H1 (cell line): Measurements from ENCODE around the gene POU2F1. TPM values are rescaled to one million over a fixed set of nuclear protein-coding genes. Genes with fewer than 3 reads are reported as not detected.

Experiments used
- CTCF ChIA-PET: fragments of 300-600 bp; sonication (Branson Sonifier 250); formaldehyde crosslinking; loops from one replicate; lab custom pipeline; 2021; ENCODE audit not compliant: partially characterized antibody; lab: Charles Lee
- POLR2A ChIA-PET: fragments of 300-600 bp; sonication (Branson Sonifier 250); formaldehyde crosslinking; loops from one replicate; lab custom pipeline; 2021; ENCODE audit warnings: inconsistent platforms; ENCODE audit not compliant: partially characterized antibody; lab: Charles Lee
- DNase-seq, 2 experiments: peaks; one replicate each; pipeline versions ENCODE4 v3.0.0 to v3.0.0-alpha.2; 2010 to 2022; ENCODE audit warnings: low spot score in 2 of 2, low read depth in 1 of 2, mixed read lengths in 1 of 2
- FAIRE-seq: peaks from 2 replicates; lab custom pipeline; 2011; peaks lifted over from hg19 to GRCh38; lab: Jason Lieb, UNC
- H2AFZ ChIP-seq: 2 replicates; pipeline ENCODE4 v1.8.1; 2012; ENCODE audit warnings: low read length, inconsistent platforms
- H2AK5ac ChIP-seq: 2 replicates; pipeline ENCODE4 v1.6.1; 2013; ENCODE audit warnings: low read depth, low read length
- H2BK120ac ChIP-seq: replicated peaks from 2 replicates; pipeline ENCODE3; 2013; ENCODE audit warnings: low read depth, low read length, inconsistent platforms
- H2BK12ac ChIP-seq: 2 replicates; pipeline ENCODE4 v1.6.1; 2013; ENCODE audit warnings: low read depth, low read length
- H2BK15ac ChIP-seq: 2 replicates; pipeline ENCODE4 v1.6.1; 2013; ENCODE audit warnings: low read length
- H2BK20ac ChIP-seq: 2 replicates; pipeline ENCODE4 v1.6.1; 2013; ENCODE audit warnings: low read length
- H2BK5ac ChIP-seq: 2 replicates; pipeline ENCODE4 v1.6.1; 2013; ENCODE audit warnings: low read depth, low read length
- H3K14ac ChIP-seq: 2 replicates; pipeline ENCODE4 v1.6.1; 2013; ENCODE audit warnings: inconsistent platforms; ENCODE audit not compliant: insufficient read length
- H3K18ac ChIP-seq: 2 replicates; pipeline ENCODE4 v1.6.1; 2013; ENCODE audit warnings: low read length; ENCODE audit errors: extremely low read depth
- H3K23ac ChIP-seq: 2 replicates; pipeline ENCODE4 v1.6.1; 2013; ENCODE audit warnings: inconsistent platforms; ENCODE audit not compliant: insufficient read length
- H3K23me2 ChIP-seq: 2 replicates; pipeline ENCODE4 v1.6.1; 2013; ENCODE audit warnings: low read depth, low read length
- H3K27ac ChIP-seq: 2 replicates; pipeline ENCODE4 v1.6.1; 2011; ENCODE audit warnings: low read depth, low read length, inconsistent platforms
- H3K27me3 ChIP-seq, 4 experiments: replicated peaks in 1 of 4; 1 replicate in 1 of 4; 2 replicates in 3 of 4; pipeline versions ENCODE4 v1.6.1 to v1.8.1; 2011 to 2013; ENCODE audit warnings: low read length in 3 of 4, mild to moderate bottlenecking in 3 of 4, inconsistent platforms in 2 of 4, mixed read lengths in 2 of 4, moderate library complexity in 1 of 4; ENCODE audit not compliant: control insufficient read depth in 3 of 4, insufficient read depth in 3 of 4; ENCODE audit errors: extremely low read depth in 1 of 4
- H3K36me3 ChIP-seq, 4 experiments: 2 replicates each; pipeline versions ENCODE4 v1.6.1 to v1.8.1; 2011 to 2013; ENCODE audit warnings: mild to moderate bottlenecking in 4 of 4, low read length in 3 of 4, moderate library complexity in 2 of 4, control low read depth in 1 of 4, inconsistent platforms in 1 of 4; ENCODE audit not compliant: insufficient read depth in 4 of 4, control insufficient read depth in 2 of 4
- H3K4ac ChIP-seq: replicated peaks from 2 replicates; pipeline ENCODE3; 2013; ENCODE audit warnings: low read length, low read depth, mixed read lengths, inconsistent platforms; ENCODE audit not compliant: insufficient read length
- H3K4me1 ChIP-seq, 4 experiments: replicated peaks in 1 of 4; 1 replicate in 1 of 4; 2 replicates in 3 of 4; pipeline versions ENCODE4 v1.6.1 to v1.8.1; 2011 to 2013; ENCODE audit warnings: low read length in 3 of 4, inconsistent platforms in 2 of 4, mixed read lengths in 1 of 4; ENCODE audit not compliant: insufficient read depth in 4 of 4, control insufficient read depth in 3 of 4
- H3K4me2 ChIP-seq, 2 experiments: 2 replicates each; pipeline versions ENCODE4 v1.6.1 to v1.8.1; 2011 to 2013; ENCODE audit warnings: low read depth in 2 of 2, low read length in 2 of 2, control low read depth in 1 of 2, inconsistent platforms in 1 of 2, mild to moderate bottlenecking in 1 of 2; ENCODE audit not compliant: insufficient read depth in 1 of 2
- H3K4me3 ChIP-seq, 4 experiments: fragments of 200-600, 300-600 bp in 1 of 4; sonication (generic), shearing (Covaris generic), sonication (Bioruptor Twin) in 1 of 4; 2 replicates each; pipeline versions ENCODE4 v1.5.1 to v1.8.1; 2011 to 2016; ENCODE audit warnings: low read length in 4 of 4, low read depth in 3 of 4, control low read depth in 2 of 4, inconsistent platforms in 2 of 4, mild to moderate bottlenecking in 2 of 4, mixed read lengths in 1 of 4, moderate library complexity in 1 of 4; ENCODE audit not compliant: insufficient read depth in 2 of 4; ENCODE audit errors: extremely low read depth in 1 of 4
- H3K56ac ChIP-seq: replicated peaks from 2 replicates; pipeline ENCODE3; 2013; ENCODE audit warnings: low read depth, mild to moderate bottlenecking, mixed read lengths, low read length, inconsistent platforms; ENCODE audit not compliant: insufficient read length
- H3K79me1 ChIP-seq: 2 replicates; pipeline ENCODE4 v1.6.1; 2013; ENCODE audit warnings: low read depth, low read length, control low read depth
- H3K79me2 ChIP-seq, 2 experiments: 2 replicates each; pipeline versions ENCODE4 v1.6.1 to v1.8.1; 2012 to 2013; ENCODE audit warnings: low read length in 2 of 2, mild to moderate bottlenecking in 2 of 2, inconsistent platforms in 1 of 2; ENCODE audit not compliant: insufficient read depth in 2 of 2, control insufficient read depth in 1 of 2
- H3K9ac ChIP-seq, 4 experiments: replicated peaks in 1 of 4; 1 replicate in 1 of 4; 2 replicates in 3 of 4; pipeline versions ENCODE4 v1.6.1 to v1.8.1; 2011 to 2013; ENCODE audit warnings: low read depth in 3 of 4, low read length in 3 of 4, control low read depth in 2 of 4, mild to moderate bottlenecking in 2 of 4, moderate library complexity in 2 of 4, inconsistent platforms in 1 of 4; ENCODE audit errors: extremely low read depth in 1 of 4
- H3K9me3 ChIP-seq, 2 experiments: 2 replicates each; pipeline versions ENCODE4 v1.6.1 to v1.8.1; 2012 to 2013; ENCODE audit warnings: mild to moderate bottlenecking in 2 of 2, moderate library complexity in 2 of 2, control low read depth in 1 of 2, inconsistent platforms in 1 of 2, low read depth in 1 of 2, low read length in 1 of 2, mixed read lengths in 1 of 2; ENCODE audit not compliant: insufficient read depth in 2 of 2
- H4K20me1 ChIP-seq, 2 experiments: replicated peaks in 1 of 2; 2 replicates each; pipeline versions ENCODE3 to v1.8.1; 2011 to 2013; ENCODE audit warnings: inconsistent platforms in 2 of 2, low read length in 2 of 2, mild to moderate bottlenecking in 1 of 2; ENCODE audit not compliant: insufficient read depth in 2 of 2, control insufficient read depth in 1 of 2
- H4K5ac ChIP-seq: 2 replicates; pipeline ENCODE4 v1.6.1; 2013; ENCODE audit warnings: low read length, low read depth, mixed read lengths, inconsistent platforms; ENCODE audit not compliant: insufficient read length
- H4K8ac ChIP-seq: 2 replicates; pipeline ENCODE4 v1.8.0; 2013; ENCODE audit warnings: mild to moderate bottlenecking, moderate library complexity, low read length, inconsistent platforms; ENCODE audit not compliant: insufficient read depth; ENCODE audit errors: extremely low read depth
- H4K91ac ChIP-seq: replicated peaks from 2 replicates; pipeline ENCODE3; 2013; ENCODE audit warnings: low read length, mixed read lengths, inconsistent platforms; ENCODE audit not compliant: insufficient read length
- CBX5 ChIP-seq: fragments of 300-800, 300-1000 bp; sonication (generic); IDR thresholded peaks from 2 replicates; pipeline ENCODE4 v1.7.1; 2016; ENCODE audit warnings: antibody characterized with exemption, low read length, low read depth
- CREB1 ChIP-seq: IDR thresholded peaks from 2 replicates; pipeline ENCODE4 v1.6.1; 2012; ENCODE audit warnings: inconsistent platforms
- KDM4A ChIP-seq: IDR thresholded peaks from one replicate; pipeline ENCODE4 v1.7.1; 2012; ENCODE audit warnings: low read depth, mild to moderate bottlenecking, moderate library complexity, low read length, inconsistent platforms; ENCODE audit not compliant: severe bottlenecking
- RFX5 ChIP-seq: IDR thresholded peaks from 2 replicates; pipeline ENCODE4 v1.6.1; 2011; ENCODE audit warnings: low read depth, low read length, improper control_type of control experiment, borderline replicate concordance
- SUZ12 ChIP-seq: fragments of 200-600 bp; sonication (generic); IDR thresholded peaks from 2 replicates; pipeline ENCODE4 v1.6.1; 2012; ENCODE audit warnings: mild to moderate bottlenecking, inconsistent platforms, low read length, moderate library complexity, mixed read lengths
- TAF7 ChIP-seq: optimal IDR thresholded peaks from 2 replicates; pipeline ENCODE3; 2011; ENCODE audit warnings: low read depth, mild to moderate bottlenecking, inconsistent platforms, low read length, moderate library complexity, borderline replicate concordance
- WGBS, 2 experiments: shearing (Covaris generic) in 1 of 2; methylation state at CpG; one replicate each; pipeline versions ENCODE4 v1.1.6 to v1.1.7; 2013 to 2015; ENCODE audit warnings: low lambda C conversion rate in 2 of 2, mixed read lengths in 2 of 2, inconsistent platforms in 1 of 2, low coverage in 1 of 2, missing lambda C conversion rate in 1 of 2; ENCODE audit not compliant: insufficient replicate concordance in 2 of 2, insufficient coverage in 1 of 2, insufficient read length in 1 of 2; ENCODE audit errors: extremely low coverage in 1 of 2, missing lambda C conversion rate in 1 of 2; 5-methylcytosine and 5-hydroxymethylcytosine counted together
- polyA plus RNA-seq, 7 experiments: library from polyadenylated mRNA; depleted of rRNA in 3 of 7; stranded (reverse) in 5 of 7; unstranded in 2 of 7; fragments of >200 nt in 5 of 7; fragments of 200-250 nt in 2 of 7; gene quantifications; 1 replicate in 5 of 7; 2 replicates in 1 of 7; 4 replicates in 1 of 7; pipeline versions ENCODE4 v1.2.1 to v1.2.3, GENCODE V29; 2011 to 2013; ENCODE audit warnings: missing spikeins in 2 of 7, mixed read lengths in 2 of 7
- total RNA-seq: library from RNA; stranded (reverse); fragmentation: NEBNext Ultra II Directional; extraction: Animal tissue kit (Norgen Biotek cat#: 25700); gene quantifications from 2 replicates; pipeline ENCODE4 v1.2.1, GENCODE V29; 2021
- TF ChIP-seq, protein P1 (sequence below), 3 experiments: IDR thresholded peaks; 1 replicate in 2 of 3; 2 replicates in 1 of 3; pipeline versions ENCODE4 v1.5.1 to v1.6.1; 2011; ENCODE audit warnings: low read length in 3 of 3, mild to moderate bottlenecking in 3 of 3, inconsistent platforms in 2 of 3, low read depth in 1 of 3, moderate library complexity in 1 of 3; ENCODE audit not compliant: insufficient read depth in 1 of 3; ENCODE audit errors: control extremely low read depth in 1 of 3

The POU2F1 gene
- total and polyA plus RNA-seq, 2 of the 8 experiments (the other 6 are each of a cell fraction or from before 2014, with no cell fraction given), result 37.0 to 57.2 TPM

DNA sequence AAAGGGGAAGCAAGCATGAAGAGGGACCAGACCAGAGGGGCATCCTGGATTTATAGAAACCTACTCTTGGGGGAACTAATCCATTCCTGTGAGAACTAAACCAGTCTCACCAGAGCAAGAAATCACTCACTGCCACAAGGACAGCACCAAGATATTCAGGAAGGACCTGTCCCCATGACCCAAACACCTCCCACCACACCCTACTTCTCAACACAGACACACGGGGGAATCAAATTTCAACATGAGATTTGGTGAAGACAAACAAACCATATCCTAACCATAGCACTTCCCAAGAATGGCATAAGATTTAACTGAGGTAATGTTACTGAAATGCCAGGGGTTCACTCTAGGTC is 12.1 kb upstream of the POU2F1 start:
- no peak overlapping the region for H2BK12ac ChIP-seq
- no peak overlapping the region for H3K4me3 ChIP-seq
- H3K9ac ChIP-seq, result no peak overlapping the region
- TF ChIP-seq TAF7, result no peak
- TF ChIP-seq, protein P1, sequence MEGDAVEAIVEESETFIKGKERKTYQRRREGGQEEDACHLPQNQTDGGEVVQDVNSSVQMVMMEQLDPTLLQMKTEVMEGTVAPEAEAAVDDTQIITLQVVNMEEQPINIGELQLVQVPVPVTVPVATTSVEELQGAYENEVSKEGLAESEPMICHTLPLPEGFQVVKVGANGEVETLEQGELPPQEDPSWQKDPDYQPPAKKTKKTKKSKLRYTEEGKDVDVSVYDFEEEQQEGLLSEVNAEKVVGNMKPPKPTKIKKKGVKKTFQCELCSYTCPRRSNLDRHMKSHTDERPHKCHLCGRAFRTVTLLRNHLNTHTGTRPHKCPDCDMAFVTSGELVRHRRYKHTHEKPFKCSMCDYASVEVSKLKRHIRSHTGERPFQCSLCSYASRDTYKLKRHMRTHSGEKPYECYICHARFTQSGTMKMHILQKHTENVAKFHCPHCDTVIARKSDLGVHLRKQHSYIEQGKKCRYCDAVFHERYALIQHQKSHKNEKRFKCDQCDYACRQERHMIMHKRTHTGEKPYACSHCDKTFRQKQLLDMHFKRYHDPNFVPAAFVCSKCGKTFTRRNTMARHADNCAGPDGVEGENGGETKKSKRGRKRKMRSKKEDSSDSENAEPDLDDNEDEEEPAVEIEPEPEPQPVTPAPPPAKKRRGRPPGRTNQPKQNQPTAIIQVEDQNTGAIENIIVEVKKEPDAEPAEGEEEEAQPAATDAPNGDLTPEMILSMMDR (IDR thresholded peaks at IDR 0.05; ENCODE audit: control extremely low read depth in 1 of 3, insufficient read depth in 1 of 3, low read depth in 1 of 3, low read length in 3 of 3), result no peak
- no peak for TF ChIP-seq KDM4A
- TF ChIP-seq CREB1, result no peak
- TF ChIP-seq CBX5, result no peak
- no peak for TF ChIP-seq SUZ12
- no peak for TF ChIP-seq RFX5
- H2AFZ ChIP-seq, result no peak overlapping the region
- H3K23ac ChIP-seq, result no peak overlapping the region
- H3K23me2 ChIP-seq, result no peaks in the 10 kb centered on the region
- FAIRE-seq (no peak), DNase-seq (no peak)
- H4K8ac ChIP-seq, result no peak overlapping the region
- H3K18ac ChIP-seq, result no peak overlapping the region
- H4K20me1 ChIP-seq, result no peaks in the 10 kb centered on the region
- no peak overlapping the region for H2BK5ac ChIP-seq
- no peak overlapping the region for H3K14ac ChIP-seq
- ChIA-PET POLR2A (interaction anchor here (1.1 kb wide), 1 partner anchor 11 kb away, joined by 11 read pairs; the partner anchor contains the start of gene POU2F1), CTCF (interaction anchor here (0.8 to 1.2 kb wide), 6 partner anchors 10 to 112 kb away, joined by 3 to 8 read pairs (median 3); no protein-coding TSS in a partner anchor)
- peaks cover 2 to 4% of the 10 kb centered on the region in 2 experiments; a peak in 2 of 4 replicates for H3K9me3 ChIP-seq
- H3K56ac ChIP-seq, result no peak overlapping the region
- H2BK15ac ChIP-seq, result peak overlapping the region; percentile 34; the same call in 1 of the 2 replicates
- no peak overlapping the region for H3K27ac ChIP-seq
- 95% methylated on average over 1 of the region's 1 CpG; no CpG with 5 or more reads in 1 of the 2 experiments for WGBS, 2 experiments
- no peak overlapping the region for H2BK120ac ChIP-seq
- no peak overlapping the region for H2BK20ac ChIP-seq
- H2AK5ac ChIP-seq, result no peak overlapping the region
- H3K79me1 ChIP-seq, result no peaks in the 10 kb centered on the region
- no peak overlapping the region for H4K91ac ChIP-seq
- peaks cover 3 to 7% (median 6%) of the 10 kb centered on the region in 4 experiments; a peak in 6 of 7 replicates for H3K4me1 ChIP-seq
- no peaks in the 10 kb centered on the region for H3K36me3 ChIP-seq
- H3K4me2 ChIP-seq, result no peak overlapping the region
- H4K5ac ChIP-seq, result no peak overlapping the region
- H3K79me2 ChIP-seq, result no peaks in the 10 kb centered on the region
- no peaks in the 10 kb centered on the region for H3K27me3 ChIP-seq
- no peak overlapping the region for H3K4ac ChIP-seq
